GM19193 (cell line): ENCODE measurements around the gene KAT7.

ENCODE experiments used
- POLR2A ChIP-seq: IDR thresholded peaks from 4 replicates; pipeline ENCODE4 v1.6.1; 2011; ENCODE audit not compliant: insufficient read depth, insufficient read length; ENCODE audit errors: extremely low read depth

The KAT7 gene

GRCh38 chr17:49846938-49847712 lies 58.6 kb downstream of the KAT7 start:
- no peak for TF ChIP-seq POLR2A

DNA sequence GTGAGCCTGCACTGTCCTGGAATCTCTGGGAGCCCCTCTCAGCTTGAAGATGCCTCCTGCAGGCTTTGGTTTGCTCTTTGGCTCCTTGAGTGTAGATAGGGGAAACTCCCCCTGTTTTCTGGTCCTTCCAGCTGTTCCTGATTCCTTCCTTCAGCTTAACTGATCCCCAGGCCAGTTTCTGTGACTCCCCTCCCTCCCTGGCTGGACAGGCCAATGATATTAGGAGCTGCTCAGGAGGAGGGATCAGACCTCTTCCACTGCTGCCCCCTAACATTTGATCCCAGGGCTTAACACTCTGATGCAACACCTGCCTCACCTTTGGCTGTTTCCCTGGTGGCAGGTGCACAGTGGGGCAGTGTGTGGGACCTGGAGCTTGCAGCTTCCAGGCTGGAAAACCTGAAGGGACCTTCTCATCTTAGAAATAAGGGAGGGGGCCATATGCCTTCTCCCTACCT lies 59.6 kb downstream of the KAT7 start, which contains the start of gene TAC4:
TSS of gene TAC4 (minus strand) at position 51 of the 455 bp plus-strand sequence. CDS start 52 bp downstream, outside the sequence.
- TF ChIP-seq POLR2A: no peak

DNA sequence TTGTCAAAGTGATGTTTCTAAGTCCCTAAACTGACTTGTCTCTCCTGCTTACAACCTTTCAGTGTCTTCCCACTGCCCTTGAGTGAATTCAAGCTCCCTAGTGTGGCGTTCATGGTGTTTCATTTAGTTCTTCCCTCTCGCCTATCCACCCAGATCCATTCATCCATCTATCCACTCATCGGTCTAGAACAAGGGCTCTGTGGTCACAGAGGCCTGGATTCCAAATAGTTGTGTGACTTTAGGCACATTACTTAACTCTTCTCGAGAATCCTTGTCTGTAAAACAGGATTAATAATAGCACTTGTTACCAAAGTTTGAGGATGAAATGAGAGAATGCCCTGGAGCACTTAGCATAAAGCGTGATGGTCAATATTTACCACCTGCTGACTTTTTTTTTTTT lies 60.3 kb downstream of the KAT7 start:
- no peak for TF ChIP-seq POLR2A

DNA sequence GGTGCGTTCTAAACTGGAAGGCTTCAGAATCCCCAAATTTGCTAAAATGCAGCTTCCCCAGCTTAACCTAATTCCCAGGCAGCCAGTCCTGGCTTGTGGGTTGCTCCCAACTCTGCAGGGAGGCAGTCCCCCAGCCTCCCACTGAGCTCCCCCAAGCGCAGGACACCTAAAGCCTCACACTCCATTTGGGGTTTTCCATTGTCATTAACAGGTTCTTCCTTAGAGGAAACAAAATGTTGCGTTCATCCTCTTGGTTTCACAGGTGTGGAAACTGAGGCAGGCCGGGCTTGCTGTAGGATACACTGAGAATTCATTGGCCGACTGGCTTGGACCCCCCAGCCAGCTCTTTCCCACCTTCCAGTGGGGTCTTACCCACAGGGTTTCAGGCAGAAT lies 61.7 kb downstream of the KAT7 start:
- TF ChIP-seq POLR2A: no peak

GRCh38 chr17:49850772-49851386 lies 62.4 kb downstream of the KAT7 start:
- TF ChIP-seq POLR2A: no peak

GRCh38 chr17:49851387-49852291 lies 63.2 kb downstream of the KAT7 start:
- TF ChIP-seq POLR2A: no peak

DNA sequence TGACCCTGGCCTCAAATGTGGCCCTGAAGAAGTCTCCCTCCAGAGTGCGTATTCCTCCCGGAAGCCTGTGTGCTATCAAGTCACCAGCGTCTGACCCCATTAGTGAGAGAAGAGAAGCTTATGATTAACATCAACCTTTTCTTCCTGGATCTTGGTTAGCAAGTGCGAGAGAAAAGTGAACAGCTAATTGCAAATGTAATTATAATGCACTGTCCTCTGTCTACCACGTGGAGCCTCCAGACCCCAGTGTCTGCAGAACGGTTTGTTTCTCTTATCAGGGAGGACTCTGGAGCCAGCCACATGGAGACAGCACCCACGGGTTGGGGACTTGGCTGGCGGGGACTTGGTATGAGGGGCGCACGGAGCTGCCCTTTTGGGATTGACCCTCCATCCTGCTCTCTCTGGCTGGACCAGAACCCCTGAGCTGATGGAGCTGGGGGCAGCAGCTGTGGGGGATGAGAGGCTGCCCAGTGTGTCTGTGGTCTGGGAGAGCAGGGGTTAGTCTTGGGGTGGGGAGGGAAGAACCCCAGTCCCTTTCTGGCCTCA lies 65.1 kb downstream of the KAT7 start:
- TF ChIP-seq POLR2A: no peak

DNA sequence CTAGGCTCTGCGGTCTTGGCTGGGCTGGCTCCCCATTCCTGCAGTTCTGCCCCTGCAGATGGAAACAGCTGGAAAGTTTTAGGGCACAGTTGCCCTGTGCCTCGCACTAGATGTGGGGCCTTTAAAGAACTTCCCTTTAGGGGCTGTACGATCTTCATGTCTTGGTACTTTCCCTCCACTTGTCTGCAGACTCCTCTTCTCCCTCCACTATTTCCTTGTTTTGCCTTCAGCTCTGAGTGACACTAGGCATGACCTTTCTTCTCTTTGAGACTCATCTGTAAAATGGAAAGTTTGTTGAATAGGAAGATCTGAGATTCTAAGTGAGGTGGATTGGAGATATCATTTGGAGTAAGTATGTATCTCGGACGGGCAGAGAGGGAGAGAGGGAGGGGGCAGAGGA lies 65.6 kb downstream of the KAT7 start:
- no peak for TF ChIP-seq POLR2A

- TF ChIP-seq POLR2A: no peak
Measured at GRCh38 chr17:49858796-49859195, 70.3 kb downstream of the KAT7 start.

DNA sequence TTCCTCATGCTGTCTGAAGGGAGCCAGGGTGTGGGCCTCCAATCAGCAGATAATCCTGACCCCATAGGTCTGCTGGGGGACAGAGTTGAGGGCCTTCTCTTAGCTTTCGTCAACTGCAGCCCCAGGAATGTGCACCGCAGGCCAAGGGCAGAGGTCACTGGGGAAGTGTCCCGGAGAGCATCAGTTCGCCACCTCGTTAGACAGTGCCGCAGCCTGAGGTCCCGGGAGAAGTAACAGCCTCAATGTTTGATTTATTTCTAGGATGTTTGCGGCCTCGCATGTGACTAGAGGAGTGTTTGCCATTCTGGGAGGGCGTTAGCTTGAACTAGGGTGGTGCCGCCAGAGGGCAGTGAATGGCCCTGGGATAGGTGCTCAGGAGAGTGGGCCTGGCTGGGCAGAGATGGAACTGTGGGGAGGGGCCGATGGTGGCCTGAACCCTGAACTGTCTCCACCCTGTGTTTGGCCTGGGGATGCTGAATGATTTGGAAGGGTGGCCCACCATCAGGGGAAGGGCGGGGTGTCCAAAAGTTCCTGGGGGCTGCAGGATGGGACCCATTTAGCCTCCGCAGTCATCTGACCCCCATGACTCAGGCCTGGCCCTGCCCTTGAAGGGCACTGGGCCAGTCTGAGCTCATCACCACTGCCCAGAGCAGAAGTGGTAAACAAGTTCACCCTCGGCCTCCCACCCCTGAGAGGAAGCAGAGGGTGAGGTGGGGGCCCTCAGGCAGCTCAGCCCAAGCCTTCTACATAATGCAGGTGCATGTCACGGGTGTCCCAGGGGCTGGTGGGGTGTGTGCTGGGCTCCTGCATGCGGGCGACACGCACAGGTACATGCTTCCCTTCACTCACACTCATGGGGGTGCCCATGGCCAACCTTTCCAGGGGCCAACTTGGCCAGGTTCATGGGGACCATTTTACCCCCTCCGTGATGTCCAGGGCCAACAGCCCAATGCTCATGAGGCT lies 71.8 kb downstream of the KAT7 start:
- no peak for TF ChIP-seq POLR2A

DNA sequence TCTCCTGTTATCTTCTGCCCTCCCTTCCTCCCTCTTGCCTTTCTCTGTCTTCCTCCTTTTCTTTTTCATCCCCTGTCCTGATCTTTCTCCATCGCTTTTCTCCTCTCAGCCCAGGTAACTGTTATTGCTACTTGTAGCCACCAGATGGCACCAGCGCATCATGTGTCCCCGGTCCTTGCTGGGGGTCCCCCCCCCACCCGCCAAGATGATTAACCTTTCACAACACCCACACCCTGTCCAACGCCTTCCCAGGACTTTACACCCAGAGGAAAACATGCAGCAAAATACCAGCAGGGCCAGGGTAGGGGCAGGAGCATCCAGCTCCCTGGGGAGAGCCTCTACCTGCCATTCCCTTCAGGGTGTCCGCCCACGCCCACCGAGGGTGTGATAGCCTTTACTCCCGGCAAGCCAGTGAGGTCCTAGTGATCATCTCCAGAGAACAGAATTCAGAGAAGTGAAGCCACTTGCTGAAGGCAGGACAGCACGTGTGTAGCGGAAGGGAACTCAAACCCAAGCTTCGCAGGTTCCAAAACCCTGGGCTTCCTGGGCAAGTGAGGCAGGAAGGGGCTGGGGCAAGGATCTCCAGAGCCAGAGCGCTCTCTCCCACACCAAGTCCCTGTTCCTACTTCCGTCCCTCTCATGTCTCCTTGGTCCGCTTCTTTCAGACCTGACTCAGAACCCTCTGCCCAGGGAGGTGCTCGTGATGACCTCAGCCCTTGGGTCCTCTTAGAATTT lies 72.8 kb downstream of the KAT7 start:
- no peak for TF ChIP-seq POLR2A

- TF ChIP-seq POLR2A: no peak
Measured at GRCh38 chr17:49862781-49863331, 74.4 kb downstream of the KAT7 start.

DNA sequence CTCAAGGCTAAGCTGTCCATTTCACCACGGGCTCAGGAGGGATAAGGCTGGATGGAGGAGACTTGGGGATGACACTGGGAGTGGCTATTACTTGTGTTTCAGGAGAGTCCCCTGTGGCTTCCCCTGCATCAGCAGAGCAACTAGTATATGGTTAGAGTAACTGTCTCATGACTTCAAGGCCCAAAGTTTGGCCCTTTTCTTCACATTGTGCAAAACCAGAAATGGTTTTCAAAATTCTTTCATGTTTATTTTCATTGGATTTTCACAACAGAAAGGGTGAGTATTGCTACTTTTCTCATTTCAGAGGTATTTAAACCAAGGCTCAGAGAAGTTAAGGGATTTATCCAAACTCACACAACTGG lies 77.5 kb downstream of the KAT7 start:
- no peak for TF ChIP-seq POLR2A

- no peak for TF ChIP-seq POLR2A
Measured at GRCh38 chr17:49866882-49867413, 78.5 kb downstream of the KAT7 start.

- no peak for TF ChIP-seq POLR2A
Measured at GRCh38 chr17:49869038-49869374, 80.5 kb downstream of the KAT7 start.
